GM19467 (cell line): ENCODE data around the gene PSME3.
"Not testable (repeated sequence)": the region's sequence is repeated elsewhere in the genome, so short reads cannot be mapped to it uniquely, and the experiment has no call there.

ENCODE experiments used
- ATAC-seq: cut with Tn5 transposase; IDR thresholded peaks from one replicate; pipeline ENCODE4 v1.9.1; 2021; ENCODE audit warnings: mild to moderate bottlenecking, moderate library complexity; ENCODE audit not compliant: unreplicated experiment

The PSME3 gene

DNA sequence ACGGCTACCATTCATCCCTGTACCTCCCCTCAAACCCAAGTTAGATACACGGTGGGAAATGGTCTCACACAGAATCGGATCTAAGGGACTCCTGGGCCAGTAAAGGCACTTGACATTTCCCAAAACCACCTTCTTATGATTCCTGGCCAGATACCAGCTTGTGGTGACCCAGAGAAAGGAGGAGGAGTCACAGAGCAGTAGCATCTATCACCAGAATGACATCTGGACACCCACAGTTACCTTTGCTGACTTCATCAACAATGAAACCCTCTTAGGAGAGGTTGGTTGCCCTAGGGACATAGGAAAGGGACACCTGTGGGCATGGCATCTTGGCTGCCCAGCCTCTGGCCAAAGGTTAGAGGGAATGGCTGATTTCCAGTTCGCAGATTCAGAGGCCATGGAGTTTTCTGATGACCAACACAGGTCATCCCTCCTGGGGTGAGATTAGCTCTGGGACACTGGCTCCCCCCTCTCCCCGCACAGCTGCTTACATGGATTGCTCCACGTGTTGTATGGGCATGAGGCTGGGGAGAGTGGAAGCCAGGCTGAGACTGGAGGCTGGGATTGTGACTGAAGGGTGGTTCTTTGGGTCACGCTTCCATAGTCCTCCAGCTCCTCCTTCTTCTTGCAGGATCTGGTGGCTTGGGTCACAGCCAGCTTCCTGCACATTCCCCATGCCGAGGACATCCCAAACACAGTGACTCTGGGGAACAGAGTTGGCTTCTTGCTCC, 16.4 kb downstream of the PSME3 start:
- ATAC-seq: no peak

DNA sequence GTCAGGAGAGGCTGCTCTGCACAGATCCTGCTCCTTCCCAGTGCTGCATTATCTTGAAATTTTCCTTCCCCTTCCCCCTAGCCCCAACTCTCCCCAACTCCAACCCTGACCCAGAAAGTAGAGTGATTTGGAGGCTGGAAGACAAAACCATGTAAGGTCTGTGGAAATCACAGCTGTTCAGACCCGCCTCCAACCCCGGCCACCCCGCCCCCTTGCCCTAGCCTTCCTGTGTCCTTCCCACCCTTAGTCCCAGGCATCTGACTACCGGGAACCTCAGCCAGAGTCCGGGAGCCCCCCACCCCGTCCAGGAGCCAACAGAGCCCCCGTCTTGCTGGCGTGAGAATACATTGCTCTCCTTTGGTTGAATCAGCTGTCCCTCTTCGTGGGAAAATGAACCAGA, 17.8 kb downstream of the PSME3 start, which contains the start of gene AOC3:
Gene AOC3, plus strand, starts transcription at position 246 of the 400 bp plus-strand sequence. Its CDS starts 145 bp downstream, at position 391.
- no peak for ATAC-seq

DNA sequence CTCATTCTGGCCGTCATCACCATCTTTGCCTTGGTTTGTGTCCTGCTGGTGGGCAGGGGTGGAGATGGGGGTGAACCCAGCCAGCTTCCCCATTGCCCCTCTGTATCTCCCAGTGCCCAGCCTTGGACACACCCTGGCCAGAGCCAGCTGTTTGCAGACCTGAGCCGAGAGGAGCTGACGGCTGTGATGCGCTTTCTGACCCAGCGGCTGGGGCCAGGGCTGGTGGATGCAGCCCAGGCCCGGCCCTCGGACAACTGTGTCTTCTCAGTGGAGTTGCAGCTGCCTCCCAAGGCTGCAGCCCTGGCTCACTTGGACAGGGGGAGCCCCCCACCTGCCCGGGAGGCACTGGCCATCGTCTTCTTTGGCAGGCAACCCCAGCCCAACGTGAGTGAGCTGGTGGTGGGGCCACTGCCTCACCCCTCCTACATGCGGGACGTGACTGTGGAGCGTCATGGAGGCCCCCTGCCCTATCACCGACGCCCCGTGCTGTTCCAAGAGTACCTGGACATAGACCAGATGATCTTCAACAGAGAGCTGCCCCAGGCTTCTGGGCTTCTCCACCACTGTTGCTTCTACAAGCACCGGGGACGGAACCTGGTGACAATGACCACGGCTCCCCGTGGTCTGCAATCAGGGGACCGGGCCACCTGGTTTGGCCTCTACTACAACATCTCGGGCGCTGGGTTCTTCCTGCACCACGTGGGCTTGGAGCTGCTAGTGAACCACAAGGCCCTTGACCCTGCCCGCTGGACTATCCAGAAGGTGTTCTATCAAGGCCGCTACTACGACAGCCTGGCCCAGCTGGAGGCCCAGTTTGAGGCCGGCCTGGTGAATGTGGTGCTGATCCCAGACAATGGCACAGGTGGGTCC, 18.4 kb downstream of the PSME3 start:
- ATAC-seq: not testable (repeated sequence)

DNA sequence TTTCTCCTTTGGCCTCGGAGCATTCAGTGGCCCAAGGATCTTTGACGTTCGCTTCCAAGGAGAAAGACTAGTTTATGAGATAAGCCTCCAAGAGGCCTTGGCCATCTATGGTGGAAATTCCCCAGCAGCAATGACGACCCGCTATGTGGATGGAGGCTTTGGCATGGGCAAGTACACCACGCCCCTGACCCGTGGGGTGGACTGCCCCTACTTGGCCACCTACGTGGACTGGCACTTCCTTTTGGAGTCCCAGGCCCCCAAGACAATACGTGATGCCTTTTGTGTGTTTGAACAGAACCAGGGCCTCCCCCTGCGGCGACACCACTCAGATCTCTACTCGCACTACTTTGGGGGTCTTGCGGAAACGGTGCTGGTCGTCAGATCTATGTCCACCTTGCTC, 19.2 kb downstream of the PSME3 start:
- ATAC-seq: no peak

DNA sequence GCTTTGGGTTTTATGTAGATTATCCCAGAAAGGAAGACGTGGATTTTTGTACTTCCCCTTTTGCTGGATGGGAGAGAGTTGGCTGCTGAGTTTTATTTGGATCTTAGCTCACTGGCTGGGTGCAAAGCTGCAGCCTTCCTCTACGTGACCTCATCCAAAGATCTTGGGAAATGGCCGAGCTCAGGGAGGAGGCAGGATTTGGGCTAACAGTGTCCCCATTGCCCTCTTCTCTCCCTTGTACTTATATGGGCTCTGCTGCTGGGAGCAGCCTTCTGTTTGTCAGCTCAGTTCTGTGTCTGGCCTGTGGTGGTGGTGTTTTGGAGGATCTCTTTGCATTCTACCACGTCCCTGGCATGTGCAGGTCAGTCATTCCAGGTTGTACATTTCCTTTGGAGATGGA, 19.8 kb downstream of the PSME3 start:
- ATAC-seq: no peak

- ATAC-seq: no peak
Measured at GRCh38 chr17:42853597-42853967, 20.4 kb downstream of the PSME3 start.

- no peak for ATAC-seq
Measured at GRCh38 chr17:42853968-42854790, 21.0 kb downstream of the PSME3 start.

DNA sequence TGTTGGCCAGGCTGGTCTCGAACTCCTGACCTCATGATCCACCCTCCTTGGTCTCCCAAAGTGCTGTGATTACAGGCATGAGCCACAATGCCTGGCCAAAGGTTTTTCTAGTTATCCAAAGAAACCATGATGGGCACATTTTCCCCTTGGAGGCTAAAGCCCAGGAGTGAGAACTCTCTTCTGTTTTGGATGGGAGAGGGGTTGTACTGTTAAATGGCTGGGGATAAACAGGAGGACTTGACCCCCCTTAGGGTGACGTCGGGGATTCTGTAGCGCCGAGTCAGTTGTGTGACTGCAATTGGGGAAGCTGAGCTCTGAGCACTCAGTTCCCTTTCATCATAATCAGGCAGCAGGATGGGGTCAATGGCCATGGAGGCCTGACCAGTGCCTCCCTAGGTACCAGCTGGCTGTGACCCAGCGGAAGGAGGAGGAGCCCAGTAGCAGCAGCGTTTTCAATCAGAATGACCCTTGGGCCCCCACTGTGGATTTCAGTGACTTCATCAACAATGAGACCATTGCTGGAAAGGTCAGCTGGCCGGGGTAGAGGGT, 21.9 kb downstream of the PSME3 start:
- no peak for ATAC-seq

DNA sequence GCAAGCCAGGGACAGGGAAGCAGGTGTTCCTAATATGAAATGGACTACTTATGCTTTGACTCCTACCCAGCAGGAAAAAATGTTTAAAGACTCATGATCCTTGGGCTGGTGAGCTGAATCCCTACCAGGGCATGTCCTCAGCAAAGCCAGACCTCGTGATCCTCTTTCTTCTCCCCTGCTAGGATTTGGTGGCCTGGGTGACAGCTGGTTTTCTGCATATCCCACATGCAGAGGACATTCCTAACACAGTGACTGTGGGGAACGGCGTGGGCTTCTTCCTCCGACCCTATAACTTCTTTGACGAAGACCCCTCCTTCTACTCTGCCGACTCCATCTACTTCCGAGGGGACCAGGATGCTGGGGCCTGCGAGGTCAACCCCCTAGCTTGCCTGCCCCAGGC, 22.9 kb downstream of the PSME3 start:
- ATAC-seq: not testable (repeated sequence)

GRCh38 chr17:42856516-42856915, 23.3 kb downstream of the PSME3 start:
- ATAC-seq: not testable (repeated sequence)

GRCh38 chr17:42857389-42857788, 24.2 kb downstream of the PSME3 start:
- no peak for ATAC-seq

DNA sequence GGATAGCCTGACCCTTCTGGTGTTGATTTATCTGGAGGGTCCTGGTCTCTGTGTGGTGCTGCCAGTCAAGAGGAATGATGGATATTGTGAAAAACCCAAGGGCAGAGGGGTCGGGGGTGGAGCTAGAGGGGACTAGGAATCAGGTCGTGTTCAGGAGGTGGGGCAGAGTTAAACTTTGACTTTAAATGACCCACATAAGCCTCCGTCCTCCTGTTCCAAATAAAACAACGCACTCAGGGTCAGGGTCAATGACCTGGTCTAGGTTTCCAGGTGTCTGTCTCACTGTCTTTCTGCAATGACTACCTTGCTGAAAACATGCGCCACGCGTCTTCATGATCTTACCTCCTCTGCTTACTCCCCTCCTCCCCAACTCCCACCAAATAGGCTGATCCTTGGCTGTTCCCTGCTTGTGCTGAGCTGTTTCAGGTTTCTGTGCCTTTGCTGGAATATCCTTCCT, 32.5 kb downstream of the PSME3 start:
- ATAC-seq: no peak

GRCh38 chr17:42866216-42866615, 33.0 kb downstream of the PSME3 start:
- ATAC-seq: no peak

- ATAC-seq: no peak
Measured at GRCh38 chr17:42866631-42867575, 33.7 kb downstream of the PSME3 start.

DNA sequence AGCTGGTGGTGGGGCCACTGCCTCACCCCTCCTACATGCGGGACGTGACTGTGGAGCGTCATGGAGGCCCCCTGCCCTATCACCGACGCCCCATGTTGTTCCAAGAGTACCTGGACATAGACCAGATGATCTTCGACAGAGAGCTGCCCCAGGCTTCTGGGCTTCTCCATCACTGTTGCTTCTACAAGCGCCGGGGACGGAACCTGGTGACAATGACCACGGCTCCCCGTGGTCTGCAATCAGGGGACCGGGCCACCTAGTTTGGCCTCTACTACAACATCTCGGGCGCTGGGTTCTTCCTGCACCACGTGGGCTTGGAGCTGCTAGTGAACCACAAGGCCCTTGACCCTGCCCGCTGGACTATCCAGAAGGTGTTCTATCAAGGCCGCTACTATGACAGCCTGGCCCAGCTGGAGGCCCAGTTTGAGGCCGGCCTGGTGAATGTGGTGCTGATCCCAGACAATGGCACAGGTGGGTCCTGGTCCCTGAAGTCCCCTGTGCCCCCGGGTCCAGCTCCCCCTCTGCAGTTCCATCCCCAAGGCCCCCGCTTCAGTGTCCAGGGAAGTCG, 34.6 kb downstream of the PSME3 start:
- ATAC-seq: not testable (repeated sequence)

DNA sequence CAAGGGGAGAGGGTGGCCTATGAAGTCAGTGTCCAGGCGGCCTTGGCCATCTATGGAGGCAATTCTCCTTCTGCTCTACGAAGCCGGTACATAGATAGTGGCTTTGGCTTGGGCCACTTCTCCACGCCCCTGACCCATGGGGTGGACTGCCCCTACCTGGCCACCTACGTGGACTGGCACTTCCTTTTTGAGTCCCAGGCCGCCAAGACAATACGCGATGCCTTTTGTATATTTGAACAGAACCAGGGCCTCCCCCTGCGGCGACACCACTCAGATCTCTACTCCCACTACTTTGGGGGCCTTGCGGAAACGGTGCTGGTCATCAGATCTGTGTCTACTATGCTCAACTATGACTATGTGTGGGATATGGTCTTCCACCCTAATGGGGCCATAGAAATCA, 35.1 kb downstream of the PSME3 start:
- ATAC-seq: no peak

DNA sequence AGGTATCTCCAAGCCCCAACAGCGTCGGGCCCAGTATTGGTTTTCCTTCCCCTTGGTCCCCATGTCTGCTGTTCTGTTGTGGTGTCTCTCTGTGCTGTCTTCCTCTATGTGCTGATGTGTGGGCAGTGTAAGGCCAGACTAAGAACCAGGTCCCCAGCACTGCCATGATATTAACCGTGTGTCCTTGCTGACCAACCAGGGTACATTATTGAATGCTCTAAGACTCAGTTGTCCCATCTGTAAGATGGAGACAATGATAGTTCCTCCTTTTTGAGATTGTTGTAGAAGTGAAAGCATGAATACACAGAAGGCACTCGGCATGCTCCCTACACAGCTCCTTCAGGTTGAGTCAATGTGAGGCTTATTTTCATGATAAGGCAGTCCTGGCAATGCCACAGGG, 38.5 kb downstream of the PSME3 start:
- ATAC-seq: no peak

GRCh38 chr17:42872251-42872965, 39.2 kb downstream of the PSME3 start:
- no peak for ATAC-seq

GRCh38 chr17:42873315-42873714, 40.1 kb downstream of the PSME3 start:
- ATAC-seq: no peak
